RWPE1 (cell line): ENCODE data around the gene UNC13C.

ENCODE experiments used
- CTCF ChIA-PET: fragments of 350-600 bp; sonication (Branson Sonifier 250); formaldehyde crosslinking; extraction: SDS; loops from one replicate; lab custom pipeline; 2021; lab: Yijun Ruan, JAX
- POLR2A ChIA-PET: fragments of 400-600 bp; formaldehyde crosslinking; extraction: SDS; loops from one replicate; lab custom pipeline; 2020; ENCODE audit warnings: antibody characterized with exemption; ENCODE audit not compliant: low non-redundant PET; lab: Yijun Ruan, JAX
- DNase-seq: peaks from one replicate; pipeline ENCODE4 v3.0.0; 2012; ENCODE audit warnings: low spot score
- H3K27ac ChIP-seq: fragments of 450-650 bp; 2 replicates; pipeline ENCODE4 v1.5.1; 2017
- TF ChIP-seq, protein P1 (sequence below): fragments of 450-650 bp; conservative IDR thresholded peaks from 2 replicates; pipeline ENCODE4 v1.5.1; 2017; ENCODE audit warnings: low read depth, mild to moderate bottlenecking

The UNC13C gene

DNA sequence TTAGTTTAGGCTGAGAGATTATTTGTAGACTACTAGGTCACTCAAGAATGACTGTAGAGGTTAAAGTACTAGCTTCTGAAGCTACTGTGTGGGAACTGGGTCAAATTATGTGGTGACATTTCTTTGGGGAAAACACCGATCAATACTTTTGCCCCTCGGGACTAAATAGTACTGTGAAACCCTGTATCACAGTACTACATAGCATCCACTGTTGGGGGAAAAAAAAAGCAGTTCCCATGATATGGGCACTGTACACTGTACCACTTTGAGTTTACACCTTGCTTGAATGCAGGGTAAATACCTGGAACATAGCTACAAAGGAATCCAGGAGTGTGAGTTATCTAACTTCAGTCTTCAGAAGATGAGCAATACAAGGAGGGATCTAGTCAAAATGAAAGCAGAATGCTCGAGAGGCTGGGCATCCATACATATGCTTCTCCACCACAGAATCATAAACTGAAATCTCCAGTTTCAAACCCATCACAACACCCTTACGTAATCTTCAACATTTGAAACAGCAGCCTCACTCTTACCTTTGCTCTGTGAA is 311.4 kb downstream of the UNC13C start:
- H3K27ac ChIP-seq: no peak overlapping the region
- TF ChIP-seq, protein P1, sequence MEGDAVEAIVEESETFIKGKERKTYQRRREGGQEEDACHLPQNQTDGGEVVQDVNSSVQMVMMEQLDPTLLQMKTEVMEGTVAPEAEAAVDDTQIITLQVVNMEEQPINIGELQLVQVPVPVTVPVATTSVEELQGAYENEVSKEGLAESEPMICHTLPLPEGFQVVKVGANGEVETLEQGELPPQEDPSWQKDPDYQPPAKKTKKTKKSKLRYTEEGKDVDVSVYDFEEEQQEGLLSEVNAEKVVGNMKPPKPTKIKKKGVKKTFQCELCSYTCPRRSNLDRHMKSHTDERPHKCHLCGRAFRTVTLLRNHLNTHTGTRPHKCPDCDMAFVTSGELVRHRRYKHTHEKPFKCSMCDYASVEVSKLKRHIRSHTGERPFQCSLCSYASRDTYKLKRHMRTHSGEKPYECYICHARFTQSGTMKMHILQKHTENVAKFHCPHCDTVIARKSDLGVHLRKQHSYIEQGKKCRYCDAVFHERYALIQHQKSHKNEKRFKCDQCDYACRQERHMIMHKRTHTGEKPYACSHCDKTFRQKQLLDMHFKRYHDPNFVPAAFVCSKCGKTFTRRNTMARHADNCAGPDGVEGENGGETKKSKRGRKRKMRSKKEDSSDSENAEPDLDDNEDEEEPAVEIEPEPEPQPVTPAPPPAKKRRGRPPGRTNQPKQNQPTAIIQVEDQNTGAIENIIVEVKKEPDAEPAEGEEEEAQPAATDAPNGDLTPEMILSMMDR: no peak
- ChIA-PET CTCF (interaction anchor here (0.6 kb wide), 1 partner anchor 114 kb away, joined by 3 read pairs; no protein-coding TSS in a partner anchor), POLR2A (no interaction called here)
- DNase-seq: no peak

DNA sequence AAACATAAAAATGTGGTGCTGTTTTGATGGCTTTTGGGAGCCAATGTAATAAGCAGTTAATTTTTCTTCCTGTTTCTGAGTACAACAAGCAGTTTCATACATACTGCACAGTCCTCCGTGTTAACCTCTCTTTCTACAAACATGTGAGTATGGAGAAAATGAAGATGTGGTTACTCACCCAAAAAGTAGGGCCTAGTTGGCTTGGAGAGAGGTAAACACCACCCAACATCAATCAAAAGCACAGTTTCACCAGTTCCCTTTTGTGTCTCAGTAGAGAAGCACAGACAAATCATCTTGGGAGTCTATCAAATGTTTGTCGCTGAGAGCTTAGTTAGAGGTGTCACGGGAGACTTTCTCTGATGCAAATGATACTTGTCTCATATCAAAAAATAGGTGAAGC is 320.2 kb downstream of the UNC13C start:
- POLR2A ChIA-PET: no interaction called here
- no peak for DNase-seq
- no peak overlapping the region for H3K27ac ChIP-seq
- CTCF ChIA-PET: no interaction called here
- TF ChIP-seq, protein P1: no peak

DNA sequence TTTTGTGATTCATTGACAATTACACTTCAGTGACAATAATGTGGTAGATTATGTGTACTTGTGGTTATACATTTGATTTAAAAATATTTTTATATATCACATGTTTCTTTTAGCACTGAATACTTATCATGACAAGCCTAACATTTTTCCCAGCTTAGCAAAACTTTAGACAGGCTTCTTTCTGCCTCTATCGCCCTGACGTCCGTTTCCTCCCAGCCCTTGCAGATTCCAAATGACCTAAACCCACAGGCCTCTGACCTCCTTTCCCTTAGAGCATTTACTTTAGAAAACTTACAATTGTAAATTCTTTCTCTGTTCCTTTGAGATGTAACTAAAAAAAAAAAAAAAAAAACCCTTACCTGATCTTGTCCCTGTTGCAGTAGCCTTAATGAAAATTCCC is 326.1 kb downstream of the UNC13C start:
- TF ChIP-seq, protein P1: no peak
- CTCF ChIA-PET: no interaction called here
- H3K27ac ChIP-seq: no peak overlapping the region
- POLR2A ChIA-PET: no interaction called here
- no peak for DNase-seq

DNA sequence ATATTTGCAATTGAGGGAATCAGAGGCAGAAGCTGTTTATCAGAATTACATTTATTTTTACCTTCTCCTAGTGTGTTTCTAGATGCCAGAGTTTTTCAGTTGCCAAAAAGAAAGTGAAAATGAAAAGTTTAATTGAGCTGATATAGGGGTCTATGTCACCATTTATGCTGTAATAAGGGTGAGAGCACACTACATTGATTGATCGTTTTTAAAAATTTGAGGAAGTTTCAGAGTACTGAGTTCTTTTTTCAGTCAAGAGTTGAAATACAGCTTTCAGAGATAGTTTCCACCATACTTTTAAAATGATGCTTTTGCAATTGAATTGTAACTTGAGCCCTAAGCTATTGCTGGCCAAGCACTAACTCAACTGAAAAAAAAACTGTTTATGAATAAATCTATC is 326.9 kb downstream of the UNC13C start:
- no peak overlapping the region for H3K27ac ChIP-seq
- POLR2A ChIA-PET: no interaction called here
- CTCF ChIA-PET: interaction anchor here (0.7 kb wide), 1 partner anchor 1873 kb away, joined by 6 read pairs; no protein-coding TSS in a partner anchor
- TF ChIP-seq, protein P1: no peak
- no peak for DNase-seq

DNA sequence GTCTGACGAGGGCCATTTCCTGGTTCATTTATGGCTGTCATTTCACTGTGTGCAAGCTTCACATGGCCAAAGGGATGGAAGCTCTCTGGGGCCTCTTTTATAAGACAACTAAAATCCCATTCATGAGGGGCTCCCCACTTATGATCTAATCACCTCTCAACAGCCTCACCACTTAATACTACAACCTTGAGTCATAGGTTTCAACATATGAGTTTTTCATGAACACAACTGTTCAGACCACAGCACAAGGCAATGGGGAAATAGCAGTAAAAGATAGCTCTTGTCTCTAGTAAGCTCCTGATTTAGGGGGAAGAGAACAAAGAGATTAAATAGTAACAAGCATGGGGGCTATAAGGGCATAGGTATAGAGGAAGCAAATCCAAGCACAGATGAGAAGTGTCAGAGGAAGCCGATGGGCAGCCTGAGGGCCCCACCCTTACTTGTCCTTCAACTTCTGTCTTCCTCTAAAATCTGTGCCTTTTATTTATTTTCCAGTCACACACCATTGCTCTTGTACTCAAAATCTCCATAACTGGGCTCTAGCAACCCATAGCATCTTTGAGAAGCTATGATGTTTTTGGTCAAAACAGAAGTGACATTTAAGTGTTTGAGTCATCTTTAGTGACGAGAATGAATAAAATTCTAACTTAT is 329.1 kb downstream of the UNC13C start:
- no peak overlapping the region for H3K27ac ChIP-seq
- ChIA-PET POLR2A (no interaction called here), CTCF (interaction anchor here (0.6 kb wide), 1 partner anchor 198 kb away, joined by 6 read pairs; no protein-coding TSS in a partner anchor)
- TF ChIP-seq, protein P1: no peak
- DNase-seq: no peak

DNA sequence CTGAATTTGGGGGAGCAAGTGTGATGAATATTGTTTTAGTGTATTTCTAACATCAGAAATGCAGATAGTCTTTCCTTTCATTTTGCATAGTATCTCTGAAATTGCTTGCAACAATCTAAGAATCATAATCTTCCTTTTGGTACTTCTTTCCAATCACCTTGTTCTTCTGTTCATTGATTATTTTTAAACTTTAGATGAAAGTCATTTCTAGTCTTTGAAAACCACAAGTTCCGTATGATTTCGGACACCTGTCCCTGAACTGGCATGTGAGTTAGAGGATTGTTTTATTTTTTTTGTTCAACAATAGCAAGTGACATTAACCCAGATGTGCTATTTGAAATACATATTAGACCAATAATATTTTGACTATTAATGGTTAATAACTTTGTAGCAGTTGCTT is 329.7 kb downstream of the UNC13C start:
- TF ChIP-seq, protein P1: no peak
- H3K27ac ChIP-seq: no peak overlapping the region
- no peak for DNase-seq
- POLR2A ChIA-PET: no interaction called here
- CTCF ChIA-PET: interaction anchor here (0.6 kb wide), 1 partner anchor 197 kb away, joined by 6 read pairs; no protein-coding TSS in a partner anchor
